Measurements from ENCODE around the gene SLC22A31. TPM values are rescaled to one million over a fixed set of nuclear protein-coding genes. Genes with fewer than 3 reads are reported as not detected.
"Not testable (repeated sequence)": the region's sequence is repeated elsewhere in the genome, so short reads cannot be mapped to it uniquely, and the experiment has no call there.

Gene SLC22A31
- total RNA-seq (2014; rRNA removed; shearing (Covaris generic)): not detected in 2 replicates
- polyA plus RNA-seq (2016; fragmentation: Nextera tagmentation; extraction: Ambion mirVana): not detected in 2 replicates

GRCh38 chr16:89200124-89200849, at the start of gene SLC22A31:
TSS of gene SLC22A31 (minus strand) at chr16:89200537. CDS start at chr16:89200501, 36 bp downstream.
- no peaks in the 10 kb centered on the region for H3K9me2 ChIP-seq (ENCODE audit: insufficient read depth)
- no peaks in the 10 kb centered on the region for H4K20me1 ChIP-seq (ENCODE audit: insufficient read depth)
- DNase-seq: peak; percentile 45
- H3K9me3 ChIP-seq (ENCODE audit: low read depth): no peaks in the 10 kb centered on the region
- H3K4me2 ChIP-seq (ENCODE audit: unreplicated experiment): no peak within 1 kb of the TSS
- H3K9ac ChIP-seq: no peak within 1 kb of the TSS
- peaks cover 16% of the 10 kb centered on the region for H3F3A ChIP-seq (ENCODE audit: insufficient read depth)
- no peak within 1 kb of the TSS for H3K4me3 ChIP-seq
- no peak within 1 kb of the TSS for H2AFZ ChIP-seq
- H3K4me1 ChIP-seq (ENCODE audit: insufficient read depth): no peaks in the 10 kb centered on the region
- TF ChIP-seq EZH2 (IDR thresholded peaks at IDR 0.05; ENCODE audit: insufficient read depth, poor library complexity, severe bottlenecking) (peak; percentile 88), EZH2phosphoT487 (IDR thresholded peaks at IDR 0.05; ENCODE audit: insufficient read depth, low read depth) (no peak)
- in situ Hi-C loops (cut with MboI): no loop called here
- H3K36me3 ChIP-seq (ENCODE audit: low read depth): no peaks in the 10 kb centered on the region
- H3K27me3 ChIP-seq (replicated peaks; ENCODE audit: insufficient read depth): peaks cover 37% of the 10 kb centered on the region
- no peak within 1 kb of the TSS for H3K27ac ChIP-seq
- WGBS, 2 experiments (ENCODE audit: low coverage in 1 of 2, low lambda C conversion rate in 2 of 2, missing lambda C conversion rate in 2 of 2): 8 to 9% methylated on average over 26 to 28 of the region's 28 CpGs
- no peaks in the 10 kb centered on the region for H3K79me2 ChIP-seq (ENCODE audit: insufficient read depth)

GRCh38 chr16:89248196-89248982, 48.1 kb upstream of the SLC22A31 start:
- in situ Hi-C loops (cut with MboI): no loop called here
- H3K9me2 ChIP-seq (ENCODE audit: insufficient read depth): no peaks in the 10 kb centered on the region
- H4K20me1 ChIP-seq (ENCODE audit: insufficient read depth): no peaks in the 10 kb centered on the region
- 59 to 80% methylated on average over 47 to 64 of the region's 69 CpGs for WGBS, 2 experiments (ENCODE audit: low coverage in 1 of 2, low lambda C conversion rate in 2 of 2, missing lambda C conversion rate in 2 of 2)
- no peaks in the 10 kb centered on the region for H3K9me3 ChIP-seq (ENCODE audit: low read depth)
- H3K4me3 ChIP-seq: peak overlapping the region; percentile 60; the same call in 1 of the 2 replicates
- H3K36me3 ChIP-seq (ENCODE audit: low read depth): no peaks in the 10 kb centered on the region
- peak overlapping the region; percentile 65 for H3K4me2 ChIP-seq (ENCODE audit: unreplicated experiment)
- no peaks in the 10 kb centered on the region for H3K27me3 ChIP-seq (replicated peaks; ENCODE audit: insufficient read depth)
- no peak overlapping the region for H3K9ac ChIP-seq
- no peak for DNase-seq
- H3K4me1 ChIP-seq (ENCODE audit: insufficient read depth): no peaks in the 10 kb centered on the region
- TF ChIP-seq EZH2phosphoT487 (IDR thresholded peaks at IDR 0.05; ENCODE audit: insufficient read depth, low read depth) (no peak), EZH2 (IDR thresholded peaks at IDR 0.05; ENCODE audit: insufficient read depth, poor library complexity, severe bottlenecking) (no peak)
- H3K27ac ChIP-seq: no peak overlapping the region
- no peaks in the 10 kb centered on the region for H3K79me2 ChIP-seq (ENCODE audit: insufficient read depth)
- peak overlapping the region; percentile 73 for H2AFZ ChIP-seq
- peaks cover 5% of the 10 kb centered on the region; the same call in 1 of the 2 replicates for H3F3A ChIP-seq (ENCODE audit: insufficient read depth)

- H3K79me2 ChIP-seq (ENCODE audit: insufficient read depth); in situ Hi-C loops (cut with MboI); H3K9me3 ChIP-seq (ENCODE audit: low read depth); H4K20me1 ChIP-seq (ENCODE audit: insufficient read depth); H3K27ac ChIP-seq; H3K9me2 ChIP-seq (ENCODE audit: insufficient read depth); H3K36me3 ChIP-seq (ENCODE audit: low read depth); DNase-seq; H3K9ac ChIP-seq; H3K27me3 ChIP-seq (replicated peaks; ENCODE audit: insufficient read depth); H3K4me1 ChIP-seq (ENCODE audit: insufficient read depth); H3F3A ChIP-seq (ENCODE audit: insufficient read depth): not testable (repeated sequence)
- WGBS, 2 experiments (ENCODE audit: low coverage in 1 of 2, low lambda C conversion rate in 2 of 2, missing lambda C conversion rate in 2 of 2): 7 to 9% methylated on average over 17 to 20 of the region's 45 CpGs
- Histone ChIP-seq H2AFZ (peak overlapping the region; percentile 73), H3K4me2 (ENCODE audit: unreplicated experiment) (peak overlapping the region; percentile 65), H3K4me3 (peak overlapping the region; percentile 60)
These were observed 47.4 kb upstream of the SLC22A31 start for GRCh38 chr16:89247734-89248075.

GRCh38 chr16:89246903-89247733, 46.8 kb upstream of the SLC22A31 start:
- Histone ChIP-seq H3K27ac (no peak overlapping the region), H3K79me2 (ENCODE audit: insufficient read depth) (no peaks in the 10 kb centered on the region), H3K36me3 (ENCODE audit: low read depth) (no peaks in the 10 kb centered on the region), H3K4me2 (ENCODE audit: unreplicated experiment) (peak overlapping the region; percentile 72), H3K4me1 (ENCODE audit: insufficient read depth) (no peaks in the 10 kb centered on the region), H3K4me3 (peak overlapping the region; percentile 66), H4K20me1 (ENCODE audit: insufficient read depth) (no peaks in the 10 kb centered on the region), H3K27me3 (replicated peaks; ENCODE audit: insufficient read depth) (no peaks in the 10 kb centered on the region), H2AFZ (peak overlapping the region; percentile 70), H3K9me2 (ENCODE audit: insufficient read depth) (no peaks in the 10 kb centered on the region), H3K9ac (peak overlapping the region; percentile 63), H3F3A (ENCODE audit: insufficient read depth) (peaks cover 5% of the 10 kb centered on the region; the same call in 1 of the 2 replicates), H3K9me3 (ENCODE audit: low read depth) (no peaks in the 10 kb centered on the region)
- TF ChIP-seq EZH2 (IDR thresholded peaks at IDR 0.05; ENCODE audit: insufficient read depth, poor library complexity, severe bottlenecking): no peak
- TF ChIP-seq EZH2phosphoT487 (IDR thresholded peaks at IDR 0.05; ENCODE audit: insufficient read depth, low read depth): no peak
- in situ Hi-C loops (cut with MboI): no loop called here
- peak; percentile 95 for DNase-seq
- 2 to 4% methylated on average over 22 to 69 of the region's 78 CpGs for WGBS, 2 experiments (ENCODE audit: low coverage in 1 of 2, low lambda C conversion rate in 2 of 2, missing lambda C conversion rate in 2 of 2)

Data from GM23248 (cell line).